Stimulated activated CD8-positive, alpha-beta memory T cell treated with anti-CD3 and anti-CD28 coated beads, Interleukin-7, amount 100 ng/mL, for 48 hours (primary cell): ENCODE results near the gene MS4A8.
"Not testable (repeated sequence)": the region's sequence is repeated elsewhere in the genome, so short reads cannot be mapped to it uniquely, and the experiment has no call there.

Source experiments
- DNase-seq, 2 donors: peaks; one replicate each; pipeline ENCODE4 v3.0.0-alpha.2; 2020; ENCODE audit warnings: low read depth in 1 of 2; ENCODE audit errors: extremely low read depth in 1 of 2

MS4A8 gene

DNA sequence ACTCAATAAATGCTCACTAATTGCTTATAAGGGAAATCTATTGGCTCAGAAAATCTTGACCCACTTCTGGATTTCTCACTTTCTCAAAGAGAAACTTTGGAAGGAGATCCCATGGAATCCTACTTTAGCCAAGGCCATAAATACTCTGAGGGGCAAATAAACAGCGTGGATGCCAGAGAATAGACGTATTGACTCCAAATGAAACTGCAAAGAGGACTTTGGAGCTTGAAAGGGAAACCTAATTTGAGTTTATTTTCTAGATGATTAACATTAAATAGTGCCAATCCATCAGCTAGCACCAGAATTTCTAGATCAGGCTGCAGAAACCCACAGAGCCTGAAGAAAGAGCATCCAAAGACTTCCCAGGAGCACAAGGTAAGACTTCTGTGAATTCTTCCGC is 25.0 kb downstream of the MS4A8 start, which contains the start of gene MS4A18:
Gene MS4A18 (plus strand): TSS at position 301 of the 400 bp plus-strand sequence.
- DNase-seq: no peak

DNA sequence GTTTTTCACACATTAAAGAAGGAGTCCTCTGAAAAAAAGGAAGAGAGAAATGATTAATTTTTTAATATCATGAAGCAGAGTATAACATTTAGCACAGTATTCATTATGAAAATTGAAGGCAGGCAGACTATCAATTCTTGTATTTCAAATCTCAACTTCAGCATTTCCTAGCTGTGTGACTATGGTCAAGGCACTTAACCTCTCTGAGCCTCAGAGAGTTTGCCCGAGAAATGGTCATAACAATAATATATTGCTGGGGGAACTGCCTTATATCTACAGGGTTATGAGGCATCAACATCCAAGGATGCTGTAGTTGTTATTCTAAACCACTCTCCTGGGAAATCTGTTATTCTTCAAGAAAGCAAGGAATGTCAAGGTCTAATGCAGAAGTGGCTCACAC is 26.2 kb downstream of the MS4A8 start:
- no peak for DNase-seq

DNA sequence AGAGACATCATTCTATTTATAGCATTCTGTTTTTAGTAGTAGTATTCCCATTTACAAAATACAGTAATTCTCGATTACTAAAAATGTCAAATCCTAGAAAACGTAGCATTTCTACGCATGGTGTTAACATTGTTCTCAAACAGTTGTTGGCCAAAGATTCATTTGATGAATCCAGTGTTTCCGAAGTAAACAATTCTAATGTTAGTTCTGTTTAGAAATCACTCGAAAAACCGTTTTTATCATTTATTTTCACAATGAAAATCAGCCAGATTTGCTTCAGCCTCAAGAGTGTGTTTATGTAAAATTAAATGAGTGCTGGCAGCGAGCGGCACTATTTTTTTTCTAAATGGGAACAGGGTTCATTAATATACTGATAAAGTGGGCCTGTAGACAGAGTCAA is 32.2 kb downstream of the MS4A8 start:
- DNase-seq: no peak

DNA sequence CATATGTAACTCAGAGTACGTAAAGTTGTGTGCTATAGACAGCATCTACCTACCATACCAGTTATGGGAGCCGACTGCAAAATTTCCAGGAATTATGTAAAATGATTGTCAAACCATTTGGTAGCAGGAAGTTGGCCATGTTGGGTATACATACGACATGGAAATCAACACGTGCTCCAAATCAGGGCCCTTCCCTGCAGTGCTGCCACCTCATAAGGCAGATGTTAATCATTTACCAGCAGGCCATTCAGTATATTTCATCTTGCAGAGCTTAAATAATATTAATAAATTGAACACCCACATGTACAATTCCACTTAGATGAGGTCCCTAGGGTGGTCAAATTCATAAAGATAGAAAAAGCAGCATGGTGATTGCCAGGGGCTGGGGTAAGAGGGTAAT is 34.9 kb downstream of the MS4A8 start:
- DNase-seq: no peak

- no peak for DNase-seq
Measured at GRCh38 chr11:60739114-60739513, 39.7 kb downstream of the MS4A8 start.

GRCh38 chr11:60740573-60740972 is 41.2 kb downstream of the MS4A8 start:
- DNase-seq: no peak

- no peak for DNase-seq
Measured at GRCh38 chr11:60741421-60741820, 42.0 kb downstream of the MS4A8 start.

GRCh38 chr11:60743058-60743457 is 43.6 kb downstream of the MS4A8 start:
- DNase-seq: no peak

DNA sequence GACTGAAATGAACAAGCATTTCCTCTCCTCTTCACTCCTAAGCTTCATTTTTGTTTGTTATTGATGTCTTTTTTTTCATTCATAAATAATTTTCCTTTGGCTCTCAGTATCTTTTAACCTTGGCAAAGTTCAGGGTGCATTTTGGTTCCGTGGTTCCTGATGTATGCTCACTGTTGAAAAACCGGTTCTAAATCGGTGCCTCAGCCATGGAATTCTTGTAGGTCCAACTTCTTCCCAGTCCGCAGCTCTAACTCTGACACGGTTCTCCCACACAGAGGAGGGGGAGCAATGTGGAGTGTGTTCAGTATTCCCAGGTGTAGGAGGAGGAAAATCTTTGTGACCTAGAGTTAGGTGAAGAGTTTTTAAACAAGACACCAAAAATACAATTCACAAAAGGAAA is 44.7 kb downstream of the MS4A8 start:
- DNase-seq: no peak

DNA sequence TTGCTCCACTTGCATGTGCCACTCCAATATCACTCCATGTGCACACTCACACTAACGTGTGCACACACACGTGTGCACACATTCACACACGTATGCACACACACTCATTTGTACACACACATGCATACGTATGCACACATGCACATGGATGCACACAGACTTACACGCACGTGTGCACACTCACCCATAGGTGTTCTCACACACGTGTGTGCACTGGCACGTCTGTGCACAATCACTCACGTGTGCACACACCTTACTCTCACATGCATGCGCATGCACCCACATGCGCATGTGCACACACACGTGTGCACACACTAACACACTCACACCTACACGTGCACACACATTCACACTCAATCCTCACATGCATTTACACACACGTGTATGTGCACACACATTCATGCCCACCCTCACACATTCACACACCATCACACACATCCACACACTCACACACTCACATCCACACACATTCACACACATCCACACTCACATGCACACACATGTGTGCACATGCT is 48.0 kb downstream of the MS4A8 start:
- no peak for DNase-seq

- no peak for DNase-seq
Measured at GRCh38 chr11:60748225-60748624, 48.8 kb downstream of the MS4A8 start.

DNA sequence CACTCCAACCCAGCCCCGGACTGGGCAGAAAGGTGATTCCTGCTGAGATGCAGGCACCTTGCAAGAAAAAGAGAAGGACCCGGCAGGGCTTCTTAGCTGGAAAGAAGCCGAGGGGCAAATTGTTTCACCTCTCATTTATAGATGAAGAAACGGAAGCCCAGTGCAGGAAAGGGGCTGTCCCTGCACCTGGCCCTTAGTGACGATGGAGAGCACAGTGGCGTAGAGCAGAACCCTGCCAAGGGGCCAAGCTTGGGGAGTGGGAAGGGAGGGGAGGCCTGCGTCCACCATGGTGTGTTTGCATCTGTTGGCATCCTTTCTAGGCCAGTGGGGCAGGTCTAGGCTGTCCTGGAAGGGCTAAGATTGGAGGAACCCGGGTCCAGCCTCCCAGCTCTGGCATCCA is 49.4 kb downstream of the MS4A8 start:
- no peak for DNase-seq

DNA sequence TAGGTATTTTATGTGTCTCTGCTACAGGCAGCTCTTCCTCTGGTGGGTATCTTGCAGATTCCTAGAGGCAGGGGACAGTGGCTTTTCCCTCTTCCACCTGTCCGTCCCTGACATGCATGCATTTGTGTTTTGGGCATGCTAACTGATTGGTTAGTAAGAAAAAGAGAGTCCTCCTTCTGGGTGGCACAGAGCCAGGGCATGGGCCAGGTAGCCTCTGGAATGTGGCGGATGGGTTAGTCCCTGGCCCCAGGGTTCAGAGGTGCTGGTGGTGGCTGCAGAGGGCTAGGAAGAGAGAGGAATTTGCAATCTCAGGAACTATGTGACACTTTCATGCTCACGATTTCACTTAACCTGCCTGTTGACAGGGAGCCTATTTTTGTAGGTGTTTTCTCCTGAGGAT is 51.5 kb downstream of the MS4A8 start:
- DNase-seq: no peak

- DNase-seq: no peak
Measured at GRCh38 chr11:60753309-60753708, 53.9 kb downstream of the MS4A8 start.

- DNase-seq: no peak
Measured at GRCh38 chr11:60754887-60755286, 55.5 kb downstream of the MS4A8 start.

GRCh38 chr11:60756307-60757032 is 57.1 kb downstream of the MS4A8 start, which contains the start of gene MS4A15:
Gene MS4A15, plus strand, starts transcription at chr11:60756867. Its CDS starts 6,867 bp downstream, at chr11:60763734.
- no peak for DNase-seq

- no peak for DNase-seq
Measured at GRCh38 chr11:60757231-60757800, 57.9 kb downstream of the MS4A8 start.

GRCh38 chr11:60758671-60759070 is 59.3 kb downstream of the MS4A8 start:
- DNase-seq: not testable (repeated sequence)

DNA sequence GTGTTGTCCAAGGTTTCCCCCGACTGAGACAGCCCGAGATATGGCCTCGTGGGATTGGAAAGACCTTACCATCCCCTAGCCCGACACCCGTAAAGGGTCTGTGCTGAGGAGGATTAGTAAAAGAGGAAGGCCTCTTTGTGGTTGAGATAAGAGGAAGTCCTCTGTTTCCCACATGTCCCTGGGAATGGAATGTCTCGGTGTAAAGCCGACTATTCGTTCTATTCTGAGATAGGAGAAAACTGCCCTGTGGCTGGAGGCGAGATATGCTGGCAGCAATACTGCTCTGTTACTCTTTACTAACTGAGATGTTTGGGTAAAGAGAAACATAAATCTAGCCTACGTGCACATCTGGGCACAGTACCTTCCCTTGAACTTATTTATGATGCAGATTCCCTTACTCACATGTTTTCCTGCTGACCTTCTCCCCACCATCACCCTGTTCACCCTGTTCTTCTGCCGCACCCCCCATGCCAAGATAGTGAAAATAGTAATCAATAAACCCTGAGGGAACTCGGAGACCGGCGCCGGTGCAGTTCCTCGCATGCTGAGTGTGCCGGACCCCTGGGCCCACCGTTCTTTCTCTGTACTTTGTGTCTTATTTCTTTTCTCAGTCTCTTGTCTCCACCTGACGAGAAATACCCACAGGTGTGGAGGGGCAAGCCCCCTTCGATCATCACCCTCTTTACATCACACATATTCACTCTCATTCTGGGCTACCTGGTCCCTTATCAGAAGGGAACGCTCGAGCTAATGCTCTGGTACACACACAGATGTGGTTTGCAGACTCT is 60.2 kb downstream of the MS4A8 start:
- DNase-seq: not testable (repeated sequence)

DNA sequence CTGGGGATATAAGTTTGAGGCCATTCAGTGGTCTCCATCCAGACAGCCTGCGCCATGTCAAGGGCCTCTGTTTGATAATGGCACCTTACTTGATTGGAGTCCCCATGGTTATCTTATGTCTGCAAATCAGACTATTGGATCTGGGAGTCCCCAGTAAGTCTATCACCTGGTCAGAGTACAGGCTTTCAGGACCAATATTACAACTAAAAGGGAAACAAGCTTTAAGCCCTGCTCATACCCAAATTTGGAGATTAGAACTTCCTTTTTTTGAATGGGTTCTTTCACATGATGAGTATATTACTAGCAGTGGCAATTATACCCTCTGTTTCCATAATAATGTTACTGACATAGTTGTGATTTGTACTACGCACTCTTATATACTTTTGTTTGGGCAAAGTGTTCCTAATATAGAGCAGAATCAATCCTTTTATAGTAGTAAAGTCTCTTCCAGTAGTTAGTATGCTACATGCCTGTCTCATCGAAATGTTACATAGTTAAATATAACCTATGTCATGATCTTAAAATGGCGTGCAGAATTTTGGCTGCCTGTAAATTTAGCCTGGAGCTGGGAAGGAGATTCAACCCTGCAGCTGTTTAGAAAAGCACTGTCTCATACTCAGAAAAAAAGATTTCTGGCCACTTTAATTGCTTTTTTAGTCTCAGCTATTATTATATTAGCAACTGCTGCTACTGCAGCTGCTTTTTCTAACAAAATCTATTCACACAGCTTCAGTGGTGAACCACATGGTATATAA is 62.2 kb downstream of the MS4A8 start:
- no peak for DNase-seq
